22Rv1 (cell line): Measurements from ENCODE around the gene CCDC40.
A peak's percentile ranks its signal among the peaks of the same experiment; 100 is the strongest.

Experiments used
- H3K27ac ChIP-seq: fragments of 450-650 bp; 2 replicates; pipeline ENCODE4 v1.5.1; 2017
- CTCF ChIP-seq: fragments of 450-650 bp; IDR thresholded peaks from 2 replicates; pipeline ENCODE4 v1.5.1; 2017; ENCODE audit warnings: mild to moderate bottlenecking
- ZFX ChIP-seq: fragments of 450-650 bp; IDR thresholded peaks from 2 replicates; pipeline ENCODE4 v1.6.1; 2017; ENCODE audit warnings: antibody characterized with exemption, borderline replicate concordance

Gene CCDC40

GRCh38 chr17:80025796-80026195 lies 10.6 kb upstream of the CCDC40 start:
- TF ChIP-seq ZFX (no peak), CTCF (no peak)
- H3K27ac ChIP-seq: no peak overlapping the region

- TF ChIP-seq CTCF (no peak), ZFX (no peak)
- H3K27ac ChIP-seq: no peak overlapping the region
Measured at GRCh38 chr17:80026359-80027042, 9.9 kb upstream of the CCDC40 start.

DNA sequence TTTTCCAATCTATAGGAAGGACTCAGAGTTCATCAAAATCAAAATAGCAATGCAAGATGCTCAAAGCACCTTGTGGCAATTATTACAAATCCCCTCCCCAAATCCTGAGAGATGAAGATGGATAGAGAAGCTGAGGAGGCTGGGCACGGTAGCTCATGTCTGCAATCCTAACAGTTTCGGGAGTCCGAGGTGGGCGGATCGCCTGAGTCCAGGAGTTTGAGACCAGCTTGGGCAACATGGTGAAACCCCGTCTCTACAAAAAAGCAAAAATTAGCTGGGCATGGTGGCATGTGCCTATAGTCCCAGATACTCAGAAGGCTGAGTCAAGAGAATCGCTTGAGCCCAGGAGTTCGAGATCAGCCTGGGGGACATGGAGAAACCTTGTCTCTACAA lies 9.4 kb upstream of the CCDC40 start:
- TF ChIP-seq CTCF (no peak), ZFX (no peak)
- H3K27ac ChIP-seq: no peak overlapping the region

DNA sequence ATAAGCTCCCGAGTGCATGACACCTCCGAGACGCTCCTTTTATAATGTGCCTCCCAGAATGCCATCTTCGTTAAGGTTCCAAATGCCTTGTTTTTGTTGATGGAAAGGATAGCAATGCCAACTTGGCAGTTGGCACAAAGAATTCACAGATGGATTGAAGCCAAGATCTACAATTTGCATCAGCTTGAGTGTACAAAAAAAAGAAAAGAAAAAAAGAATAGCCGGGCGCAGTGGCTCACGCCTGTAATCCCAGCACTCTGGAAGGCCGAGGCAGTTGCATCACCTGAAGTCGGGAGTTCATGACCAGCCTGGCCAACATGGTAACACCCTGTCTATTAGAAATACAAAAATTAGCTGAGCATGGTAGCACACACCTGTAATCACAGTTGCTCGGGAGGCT lies 8.4 kb upstream of the CCDC40 start:
- TF ChIP-seq CTCF: no peak
- TF ChIP-seq ZFX: no peak
- H3K27ac ChIP-seq: no peak overlapping the region

DNA sequence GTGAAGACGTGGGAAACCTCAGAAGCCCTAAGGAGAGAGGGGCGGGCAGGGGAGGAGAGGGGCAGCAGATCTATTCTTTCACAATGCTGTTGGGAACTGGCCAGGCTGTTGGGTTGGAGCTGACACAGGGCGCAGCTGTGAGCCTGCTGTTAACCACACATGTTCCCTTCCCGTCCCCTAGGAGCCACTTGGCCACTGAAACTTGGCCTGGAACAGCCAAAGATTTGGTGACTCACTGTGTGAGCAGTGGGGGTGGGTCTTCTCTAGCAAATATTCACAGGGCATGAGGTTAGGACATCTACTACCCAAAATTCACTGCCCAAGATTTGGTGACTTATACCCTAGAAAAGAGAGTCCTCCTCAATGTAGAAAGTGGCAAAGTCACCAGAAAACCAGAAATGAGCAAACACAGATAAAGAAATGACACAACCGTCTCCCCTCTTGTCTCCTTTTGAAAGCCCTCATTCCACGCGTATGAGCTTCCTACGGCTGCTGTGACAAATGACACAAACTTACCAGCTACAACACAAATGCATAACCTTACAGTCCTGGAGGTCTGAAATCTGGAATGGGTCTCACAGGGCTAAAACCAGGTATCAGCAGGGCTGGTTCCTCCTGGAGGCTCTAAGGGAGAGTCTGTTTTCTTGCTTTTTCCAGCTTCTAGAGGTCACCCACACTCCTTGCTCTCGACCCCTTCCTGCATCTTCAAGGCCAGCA lies 7.0 kb upstream of the CCDC40 start:
- no peak overlapping the region for H3K27ac ChIP-seq
- TF ChIP-seq CTCF (no peak), ZFX (no peak)

- peak overlapping the region; percentile 55 for H3K27ac ChIP-seq
- TF ChIP-seq ZFX (no peak), CTCF (peak; percentile 71)
Measured at GRCh38 chr17:80030730-80031410, 5.6 kb upstream of the CCDC40 start.
